H9 (cell line): ENCODE data around the gene SIT1. TPM values are rescaled to one million over a fixed set of nuclear protein-coding genes. Genes with fewer than 3 reads are reported as not detected.
"Not testable (repeated sequence)": the region's sequence is repeated elsewhere in the genome, so short reads cannot be mapped to it uniquely, and the experiment has no call there.

Source experiments
- DNase-seq: peaks from one replicate; pipeline ENCODE4 v3.0.0-alpha.2; 2017
- H2AFZ ChIP-seq: one replicate; pipeline ENCODE4 v1.6.1; 2013; ENCODE audit warnings: mild to moderate bottlenecking, low read length, control low read depth, moderate library complexity
- H2AK5ac ChIP-seq: 2 replicates; pipeline ENCODE4 v1.6.1; 2013; ENCODE audit warnings: low read length, control low read depth, mixed read lengths; ENCODE audit not compliant: insufficient read length
- H2BK120ac ChIP-seq: one replicate; pipeline ENCODE4 v1.6.1; 2013; ENCODE audit warnings: low read depth, mild to moderate bottlenecking, low read length, control low read depth, inconsistent platforms; ENCODE audit not compliant: poor library complexity, severe bottlenecking
- H2BK12ac ChIP-seq: 2 replicates; pipeline ENCODE4 v1.6.1; 2013; ENCODE audit warnings: low read length, control low read depth, mixed read lengths, low read depth; ENCODE audit not compliant: insufficient read length
- H2BK15ac ChIP-seq: 2 replicates; pipeline ENCODE4 v1.6.1; 2013; ENCODE audit warnings: low read depth, low read length, control low read depth
- H2BK20ac ChIP-seq: one replicate; pipeline ENCODE4 v1.6.1; 2013; ENCODE audit warnings: low read depth, mild to moderate bottlenecking, low read length, control low read depth, inconsistent platforms; ENCODE audit not compliant: poor library complexity, severe bottlenecking
- H2BK5ac ChIP-seq: 2 replicates; pipeline ENCODE4 v1.6.1; 2013; ENCODE audit warnings: low read length, control low read depth, mixed read lengths; ENCODE audit not compliant: insufficient read length
- H3K14ac ChIP-seq: 2 replicates; pipeline ENCODE4 v1.6.1; 2013; ENCODE audit warnings: low read length, control low read depth; ENCODE audit not compliant: insufficient read depth
- H3K18ac ChIP-seq: 2 replicates; pipeline ENCODE4 v1.6.1; 2013; ENCODE audit warnings: low read depth, mild to moderate bottlenecking, mixed read lengths, low read length, control low read depth; ENCODE audit not compliant: insufficient read length
- H3K23ac ChIP-seq: 2 replicates; pipeline ENCODE4 v1.6.1; 2013; ENCODE audit warnings: low read length, control low read depth, mixed read lengths, low read depth; ENCODE audit not compliant: insufficient read length
- H3K23me2 ChIP-seq: 2 replicates; pipeline ENCODE4 v1.6.1; 2013; ENCODE audit warnings: low read depth, mild to moderate bottlenecking, mixed read lengths, low read length, control low read depth; ENCODE audit not compliant: insufficient read length, poor library complexity, severe bottlenecking
- H3K27ac ChIP-seq: 2 replicates; pipeline ENCODE4 v1.5.1; 2013; ENCODE audit warnings: low read length, control low read depth, mixed read lengths, low read depth; ENCODE audit not compliant: insufficient read length
- H3K27me3 ChIP-seq: 2 replicates; pipeline ENCODE4 v1.6.1; 2013; ENCODE audit warnings: low read length, control low read depth, inconsistent platforms; ENCODE audit not compliant: insufficient read depth
- H3K4ac ChIP-seq: 2 replicates; pipeline ENCODE4 v1.6.1; 2013; ENCODE audit warnings: low read depth, mild to moderate bottlenecking, control low read depth, inconsistent platforms, low read length, moderate library complexity
- H3K4me1 ChIP-seq: 2 replicates; pipeline ENCODE4 v1.6.1; 2013; ENCODE audit warnings: low read length, control low read depth, inconsistent platforms; ENCODE audit not compliant: insufficient read depth
- H3K4me2 ChIP-seq: 2 replicates; pipeline ENCODE4 v1.6.1; 2013; ENCODE audit warnings: low read length, control low read depth, mixed read lengths; ENCODE audit not compliant: insufficient read length, insufficient read depth
- H3K56ac ChIP-seq: 2 replicates; pipeline ENCODE4 v1.6.1; 2013; ENCODE audit warnings: low read depth, mild to moderate bottlenecking, mixed read lengths, low read length, control low read depth; ENCODE audit not compliant: insufficient read length
- H3K79me1 ChIP-seq: 2 replicates; pipeline ENCODE4 v1.6.1; 2013; ENCODE audit warnings: low read depth, mild to moderate bottlenecking, moderate library complexity, low read length, control low read depth, inconsistent platforms; ENCODE audit not compliant: insufficient read depth, poor library complexity, severe bottlenecking
- H3K79me2 ChIP-seq: 2 replicates; pipeline ENCODE4 v1.6.1; 2013; ENCODE audit warnings: low read length, control low read depth, inconsistent platforms; ENCODE audit not compliant: insufficient read depth
- H3K9ac ChIP-seq: 2 replicates; pipeline ENCODE4 v1.6.1; 2013; ENCODE audit warnings: low read length, control low read depth, mixed read lengths; ENCODE audit not compliant: insufficient read length; ENCODE audit errors: extremely low read depth
- H3K9me3 ChIP-seq: one replicate; pipeline ENCODE4 v1.6.1; 2013; ENCODE audit warnings: low read depth, low read length, inconsistent platforms; ENCODE audit not compliant: control insufficient read depth
- H3T11ph ChIP-seq: one replicate; pipeline ENCODE4 v1.6.1; 2013; ENCODE audit warnings: mild to moderate bottlenecking, low read length, control low read depth, inconsistent platforms
- H4K20me1 ChIP-seq: one replicate; pipeline ENCODE4 v1.6.1; 2013; ENCODE audit not compliant: control insufficient read depth, insufficient read length, insufficient read depth
- H4K5ac ChIP-seq: 2 replicates; pipeline ENCODE4 v1.6.1; 2013; ENCODE audit warnings: low read depth, mild to moderate bottlenecking, mixed read lengths, low read length, control low read depth; ENCODE audit not compliant: insufficient read length
- H4K8ac ChIP-seq: replicated peaks from 2 replicates; pipeline ENCODE4 v1.6.1; 2013; ENCODE audit warnings: low read length, control low read depth, mixed read lengths, low read depth; ENCODE audit not compliant: insufficient read length
- H4K91ac ChIP-seq: 2 replicates; pipeline ENCODE4 v1.6.1; 2013; ENCODE audit warnings: low read depth, mild to moderate bottlenecking, moderate library complexity, mixed read lengths, low read length, control low read depth; ENCODE audit not compliant: insufficient read length
- H3K27ac Mint-ChIP-seq, 3 experiments: 2 replicates in 2 of 3; 3 replicates in 1 of 3; pipeline ENCODE4 v1.8.0; 2020 to 2021; ENCODE audit warnings: mixed read lengths in 3 of 3, mild to moderate bottlenecking in 1 of 3, moderate library complexity in 1 of 3
- H3K27me3 Mint-ChIP-seq: 2 replicates; pipeline ENCODE4 v1.8.0; 2021; ENCODE audit warnings: low read depth, mild to moderate bottlenecking, moderate library complexity, mixed read lengths
- H3K36me3 Mint-ChIP-seq, 3 experiments: 2 replicates in 2 of 3; 3 replicates in 1 of 3; pipeline ENCODE4 v1.8.0; 2020 to 2021; ENCODE audit warnings: low read depth in 3 of 3, mixed read lengths in 3 of 3; ENCODE audit not compliant: insufficient read depth in 1 of 3
- H3K4me1 Mint-ChIP-seq, 2 experiments: 2 replicates each; pipeline ENCODE4 v1.8.0; 2020; ENCODE audit warnings: mixed read lengths in 2 of 2
- H3K4me3 Mint-ChIP-seq, 2 experiments: 2 replicates in 1 of 2; 3 replicates in 1 of 2; pipeline ENCODE4 v1.8.0; 2020 to 2021; ENCODE audit warnings: mild to moderate bottlenecking in 2 of 2, mixed read lengths in 2 of 2, moderate library complexity in 1 of 2
- H3K9me3 Mint-ChIP-seq, 2 experiments: 2 replicates in 1 of 2; 3 replicates in 1 of 2; pipeline ENCODE4 v1.8.0; 2020; ENCODE audit warnings: mild to moderate bottlenecking in 2 of 2, mixed read lengths in 2 of 2, moderate library complexity in 1 of 2
- WGBS: extraction: QIAGEN DNeasy Blood & Tissue Kit; methylation state at CpG from one replicate; pipeline ENCODE4 v1.1.7; 2013; ENCODE audit warnings: missing lambda C conversion rate, low lambda C conversion rate, mixed read lengths; ENCODE audit not compliant: insufficient read length; ENCODE audit errors: extremely low coverage; 5-methylcytosine and 5-hydroxymethylcytosine counted together
- total RNA-seq: library from RNA; stranded (reverse); gene quantifications from 2 replicates; pipeline ENCODE4 v1.2.1, GENCODE V29; 2021

SIT1 gene
- total RNA-seq, 1 experiment from 2014 or later: 1.6 TPM

DNA sequence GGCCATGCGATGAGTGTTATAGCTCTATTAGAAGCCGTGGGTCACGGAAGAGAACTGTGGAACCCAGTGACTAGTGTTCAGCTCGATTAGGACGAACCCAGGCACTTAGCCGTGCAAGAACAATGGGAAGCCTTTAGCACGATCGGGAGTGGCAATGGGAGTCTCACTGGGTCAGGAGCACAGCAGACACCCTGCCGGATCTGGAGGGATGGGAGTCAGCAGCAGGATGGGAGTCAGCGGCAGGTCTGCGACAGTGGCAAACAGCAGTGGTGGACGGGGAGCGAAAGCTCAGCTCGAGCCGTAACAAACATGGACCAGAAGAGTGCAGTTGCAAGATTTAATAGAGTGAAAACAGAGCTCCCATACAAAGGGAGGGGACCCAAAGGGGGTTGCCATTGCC is 10.3 kb downstream of the SIT1 start:
- no CpG with 5 or more reads among the region's 15 CpGs for WGBS
- H3K4me1 Mint-ChIP-seq, H3K27me3 Mint-ChIP-seq, H4K20me1 ChIP-seq, H3K4me2 ChIP-seq, H3T11ph ChIP-seq, H4K5ac ChIP-seq, DNase-seq, H2BK15ac ChIP-seq, H3K14ac ChIP-seq, H3K79me2 ChIP-seq, H2BK12ac ChIP-seq, H3K56ac ChIP-seq, H3K18ac ChIP-seq, H2BK20ac ChIP-seq, H3K4me1 ChIP-seq, H2AK5ac ChIP-seq, H3K23me2 ChIP-seq, H4K8ac ChIP-seq, H3K4ac ChIP-seq, H4K91ac ChIP-seq, H3K27me3 ChIP-seq, H3K4me3 Mint-ChIP-seq, H2BK120ac ChIP-seq, H2BK5ac ChIP-seq, H3K79me1 ChIP-seq, H3K23ac ChIP-seq, H3K27ac ChIP-seq, H3K9me3 ChIP-seq, H2AFZ ChIP-seq, H3K9ac ChIP-seq, H3K27ac Mint-ChIP-seq: not testable (repeated sequence)
- peaks cover 9 to 16% (median 12%) of the 10 kb centered on the region in 3 experiments for H3K36me3 Mint-ChIP-seq
- peaks cover 4 to 16% of the 10 kb centered on the region in 2 experiments; a peak in 4 of 5 replicates for H3K9me3 Mint-ChIP-seq
